ENCODE measurements around the gene RNPEP.

DNA sequence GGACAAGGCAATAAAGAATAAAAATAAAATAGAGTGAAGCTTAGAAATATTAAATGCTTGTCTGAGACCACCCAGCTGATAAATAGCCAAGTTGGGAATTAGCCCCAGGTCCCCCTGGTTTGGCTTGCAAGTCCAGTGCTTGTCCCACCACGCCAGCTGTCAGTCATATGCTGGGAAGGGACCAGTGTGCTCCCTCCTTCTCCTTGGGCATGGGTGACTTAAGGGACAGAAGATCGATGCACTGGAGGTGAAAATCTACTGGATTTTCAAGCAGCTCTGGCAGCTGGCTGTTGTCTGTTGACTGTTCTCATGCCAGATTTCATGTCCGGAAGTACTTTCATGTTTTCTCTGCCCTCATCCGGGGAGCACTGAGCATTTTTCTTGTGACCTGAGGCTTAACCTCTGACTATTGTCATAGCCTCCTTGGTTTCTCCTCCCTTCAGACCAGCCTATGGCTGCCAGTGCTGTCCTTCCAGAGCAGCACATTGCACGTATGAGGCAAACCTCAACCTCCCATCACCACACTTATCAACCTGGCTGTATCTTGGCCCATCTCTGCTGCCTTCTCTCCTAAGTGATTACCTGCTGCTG, 48.5 kb upstream of the RNPEP start:
- TF ChIP-seq GATA2 (IDR thresholded peaks at IDR 0.05; ENCODE audit: low read depth, low read length) (no peak), GATA3 (IDR thresholded peaks at IDR 0.05; ENCODE audit: low read depth, low read length) (no peak)
